GM21447 (cell line): ENCODE data around the gene TSSK1B.
"Not testable (repeated sequence)": the region's sequence is repeated elsewhere in the genome, so short reads cannot be mapped to it uniquely, and the experiment has no call there.

Source experiments
- ATAC-seq: cut with Tn5 transposase; IDR thresholded peaks from one replicate; pipeline ENCODE4 v1.9.1; 2021; ENCODE audit not compliant: unreplicated experiment

The TSSK1B gene, protein sequence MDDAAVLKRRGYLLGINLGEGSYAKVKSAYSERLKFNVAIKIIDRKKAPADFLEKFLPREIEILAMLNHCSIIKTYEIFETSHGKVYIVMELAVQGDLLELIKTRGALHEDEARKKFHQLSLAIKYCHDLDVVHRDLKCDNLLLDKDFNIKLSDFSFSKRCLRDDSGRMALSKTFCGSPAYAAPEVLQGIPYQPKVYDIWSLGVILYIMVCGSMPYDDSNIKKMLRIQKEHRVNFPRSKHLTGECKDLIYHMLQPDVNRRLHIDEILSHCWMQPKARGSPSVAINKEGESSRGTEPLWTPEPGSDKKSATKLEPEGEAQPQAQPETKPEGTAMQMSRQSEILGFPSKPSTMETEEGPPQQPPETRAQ

DNA sequence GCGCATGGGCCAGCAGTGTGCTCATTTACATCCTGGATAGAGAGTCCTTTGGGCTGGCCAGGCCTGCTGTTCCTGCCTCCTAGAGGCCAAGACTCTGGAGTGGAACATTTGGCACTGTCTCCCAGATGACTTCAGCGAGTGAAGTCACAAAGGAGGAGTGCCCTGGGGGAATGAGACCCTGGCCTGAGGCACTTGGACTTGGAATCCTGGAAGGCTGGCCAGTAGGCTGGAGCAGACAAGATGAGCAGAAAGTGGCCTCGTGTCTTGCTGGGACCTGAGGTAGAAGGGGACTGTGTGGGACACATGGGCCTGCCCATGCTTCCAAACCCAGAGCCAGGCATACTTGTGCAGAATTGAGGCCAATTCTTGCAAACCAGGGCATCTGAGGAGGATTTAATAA is at the start of gene TSSK1B:
Gene TSSK1B (minus strand): TSS at position 101 of the 400 bp plus-strand sequence. CDS start 150 bp downstream, outside the sequence.
- no peak for ATAC-seq

GRCh38 chr5:113480243-113480642 is 45.5 kb upstream of the TSSK1B start:
- ATAC-seq, result no peak

- no peak for ATAC-seq
Observed at GRCh38 chr5:113478691-113479090, 43.9 kb upstream of the TSSK1B start.

DNA sequence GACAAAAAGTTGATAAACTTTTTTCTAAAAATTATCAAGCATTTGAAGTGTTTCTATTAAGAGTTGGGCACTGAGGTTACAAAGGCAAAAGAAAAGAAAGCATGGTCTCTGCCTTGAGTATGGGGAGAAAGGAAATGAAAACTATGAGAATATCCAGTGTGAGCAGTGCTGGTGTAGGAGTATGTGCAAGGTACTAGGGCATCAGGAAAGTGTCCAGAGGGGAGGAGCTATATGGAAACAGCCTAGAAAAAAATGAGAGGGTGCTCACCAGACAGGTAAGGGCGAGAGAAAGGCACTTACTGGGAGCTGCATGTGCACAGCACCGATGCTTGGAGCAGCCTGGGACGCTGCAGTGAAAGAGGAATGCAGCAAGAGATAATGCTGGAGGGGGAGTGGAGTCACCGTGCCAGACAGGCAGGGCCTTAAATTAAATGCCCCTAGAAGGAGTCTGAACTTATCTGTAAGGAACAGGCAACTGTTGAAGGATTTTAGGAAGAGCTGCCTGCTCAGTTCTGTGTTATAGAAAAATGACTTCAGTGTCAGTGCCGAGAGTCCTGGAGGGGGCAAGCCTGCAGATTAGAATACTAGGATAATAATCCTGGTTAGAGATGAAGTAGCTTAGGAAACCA is 39.4 kb upstream of the TSSK1B start:
- no peak for ATAC-seq

DNA sequence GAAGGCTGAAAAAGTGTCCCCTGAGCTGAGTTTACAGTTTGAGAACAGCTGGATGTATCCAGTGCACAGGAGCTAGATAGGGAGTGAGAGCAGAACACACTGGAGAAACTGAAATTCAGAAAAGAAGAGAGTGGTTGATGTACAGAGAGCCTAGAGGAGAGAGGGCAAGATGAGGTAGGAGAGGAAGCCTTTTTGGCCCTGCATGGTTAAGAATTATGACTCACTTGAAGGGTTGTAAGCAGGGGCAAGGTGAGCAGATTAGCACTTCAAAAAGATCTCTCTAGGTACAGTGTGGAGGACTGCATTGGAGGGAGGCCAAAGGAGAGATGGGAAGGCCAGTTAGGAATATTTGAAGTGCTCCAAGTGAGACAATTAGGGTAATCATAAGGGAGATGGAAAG is 28.2 kb upstream of the TSSK1B start:
- ATAC-seq, result no peak

DNA sequence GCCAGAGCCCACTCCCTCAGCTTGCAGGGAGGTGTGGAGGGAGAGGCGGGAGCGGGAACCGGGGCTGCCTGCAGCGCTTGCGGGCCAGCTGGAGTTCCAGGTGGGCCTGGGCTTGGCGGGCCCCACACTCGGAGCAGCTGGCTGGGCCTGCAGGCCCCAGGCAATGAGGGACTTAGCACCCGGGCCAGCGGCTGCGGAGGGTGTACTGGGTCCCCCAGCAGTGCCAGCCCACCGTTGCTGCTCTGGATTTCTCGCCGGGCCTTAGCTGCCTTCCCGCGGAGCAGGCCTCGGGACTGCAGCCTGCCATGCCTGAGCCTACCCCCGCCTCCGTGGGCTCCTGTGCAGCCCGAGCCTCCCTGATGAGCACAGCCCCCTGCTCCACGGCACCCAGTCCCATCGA is 22.3 kb upstream of the TSSK1B start:
- not testable (repeated sequence) for ATAC-seq

DNA sequence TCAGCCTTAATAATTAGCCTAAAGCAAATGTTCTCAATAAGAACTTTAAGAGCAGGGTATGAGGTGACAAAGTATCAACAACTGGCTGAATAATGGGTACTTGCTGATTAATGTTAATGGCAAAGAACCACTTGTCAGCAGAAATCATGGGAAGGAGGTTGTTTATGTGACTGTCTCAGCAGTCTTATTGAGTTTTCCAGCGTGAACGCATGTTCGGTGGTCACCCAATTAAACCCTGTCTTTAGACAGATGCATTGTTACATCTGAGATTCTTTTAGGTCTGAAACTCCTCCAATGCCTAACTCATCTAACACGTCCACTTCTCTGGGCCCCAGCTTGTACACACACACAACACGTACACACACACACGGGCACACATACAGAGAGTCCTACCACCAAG is 18.2 kb upstream of the TSSK1B start:
- no peak for ATAC-seq

DNA sequence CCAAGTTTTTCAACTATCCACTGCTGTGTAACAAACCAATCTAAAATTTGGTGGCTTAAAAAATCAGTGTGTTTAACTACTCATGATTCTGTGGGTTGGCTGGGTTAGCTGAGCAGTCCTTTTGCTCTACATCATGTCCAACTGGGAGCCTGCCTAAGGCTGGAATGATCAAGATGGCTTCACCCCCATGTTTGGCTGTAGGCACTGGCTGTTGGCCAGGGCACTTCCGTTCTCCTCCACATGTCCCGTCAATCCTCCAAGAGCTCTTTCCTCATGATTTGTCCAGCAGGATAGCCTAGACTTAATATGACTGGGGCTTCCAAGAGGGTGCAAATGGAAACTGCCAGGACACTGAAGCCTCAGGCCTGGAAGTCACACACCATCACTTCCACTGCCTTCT is 17.0 kb upstream of the TSSK1B start:
- ATAC-seq, result no peak

DNA sequence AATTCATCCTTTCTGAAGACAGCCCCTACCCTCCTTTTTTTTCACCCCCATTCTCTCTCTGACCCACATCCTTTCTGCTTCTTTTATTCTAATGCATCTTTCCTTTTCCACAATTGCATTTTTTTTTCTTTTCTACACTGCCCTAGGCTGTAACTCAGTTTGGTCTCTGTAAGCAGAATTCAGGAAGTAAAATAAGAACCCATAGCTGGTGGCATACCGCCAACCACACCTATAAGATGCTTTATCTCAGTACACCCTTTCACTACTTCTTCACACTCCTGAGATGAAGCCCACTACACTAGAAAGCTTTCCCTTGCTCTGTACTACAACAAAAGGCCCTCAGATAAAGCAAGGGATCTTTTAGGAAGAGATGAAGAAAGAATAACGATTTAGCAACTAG is 16.1 kb upstream of the TSSK1B start:
- no peak for ATAC-seq

GRCh38 chr5:113450462-113450861 is 15.7 kb upstream of the TSSK1B start:
- no peak for ATAC-seq

DNA sequence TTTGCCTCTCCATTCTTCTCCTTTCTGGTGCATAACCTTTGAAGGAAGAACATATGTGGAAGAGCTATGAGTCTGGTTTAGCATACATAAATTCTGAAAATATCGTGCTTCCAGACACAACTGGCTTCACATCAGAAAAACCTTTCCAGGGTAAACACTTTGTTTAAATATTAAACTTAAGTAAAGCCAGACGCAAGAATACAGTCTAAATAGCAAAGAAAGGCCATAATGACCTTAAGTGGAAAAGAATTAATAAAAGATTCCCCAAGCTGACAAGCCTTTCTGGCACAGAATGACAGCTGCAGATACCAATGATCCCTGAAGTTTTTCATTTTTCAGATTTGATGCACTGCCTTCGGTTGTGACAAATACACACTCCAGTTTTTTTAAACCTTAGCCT is 13.5 kb upstream of the TSSK1B start:
- ATAC-seq, result no peak

DNA sequence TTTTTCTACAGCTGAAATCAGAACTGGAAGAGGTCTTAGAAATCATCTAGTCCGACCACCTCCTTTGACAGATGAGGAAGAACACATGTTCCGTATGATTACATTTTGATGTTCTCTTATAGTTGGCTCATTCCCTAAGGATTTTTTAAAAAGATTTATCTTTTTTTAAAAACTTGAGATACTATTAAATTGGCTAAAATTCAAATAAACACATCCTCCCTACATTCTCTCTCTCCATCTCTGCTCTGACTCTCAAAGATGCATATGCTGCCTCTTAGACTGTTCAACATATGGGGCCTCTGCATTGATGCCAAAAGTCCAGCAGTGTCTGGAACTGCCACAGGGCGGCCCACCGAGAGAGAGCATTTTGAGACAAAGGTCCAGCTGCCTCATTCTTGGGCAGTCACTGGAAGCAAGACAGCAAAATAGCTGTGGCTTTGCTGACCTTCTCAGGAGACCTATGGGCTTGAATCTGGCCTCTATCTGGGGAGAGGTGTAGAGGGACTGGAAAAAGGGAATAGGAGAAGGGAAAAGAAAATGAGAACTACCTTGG is 12.8 kb upstream of the TSSK1B start:
- ATAC-seq, result no peak

- ATAC-seq, result no peak
Observed at GRCh38 chr5:113446358-113446927, 11.7 kb upstream of the TSSK1B start.

- ATAC-seq, result no peak
Observed at GRCh38 chr5:113437111-113437510, 2.3 kb upstream of the TSSK1B start.

GRCh38 chr5:113435575-113435974 is 786 bp upstream of the TSSK1B start:
- no peak for ATAC-seq

- no peak for ATAC-seq
Observed at GRCh38 chr5:113433862-113434612, 752 bp downstream of the TSSK1B start.

DNA sequence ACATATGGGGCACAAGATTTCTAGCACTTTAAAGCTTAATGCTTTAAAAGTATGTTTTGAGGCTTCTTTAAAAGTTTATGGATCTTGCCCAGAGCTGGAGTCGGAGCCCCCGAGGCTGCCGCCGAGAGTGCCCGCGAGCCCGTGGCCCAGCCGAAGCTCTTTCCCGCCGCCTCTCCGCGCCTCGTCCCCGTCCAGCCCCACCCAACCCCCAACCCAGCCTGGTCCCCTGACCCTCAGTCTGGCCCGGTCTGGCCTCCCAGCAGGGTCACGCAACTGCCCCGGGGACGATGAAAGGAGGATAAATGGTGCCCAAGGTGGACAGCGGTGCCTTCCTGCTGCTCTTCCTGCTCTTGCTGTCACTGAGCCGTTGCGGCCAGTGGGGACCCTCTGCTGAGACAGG is 1.7 kb downstream of the TSSK1B start:
- no peak for ATAC-seq

DNA sequence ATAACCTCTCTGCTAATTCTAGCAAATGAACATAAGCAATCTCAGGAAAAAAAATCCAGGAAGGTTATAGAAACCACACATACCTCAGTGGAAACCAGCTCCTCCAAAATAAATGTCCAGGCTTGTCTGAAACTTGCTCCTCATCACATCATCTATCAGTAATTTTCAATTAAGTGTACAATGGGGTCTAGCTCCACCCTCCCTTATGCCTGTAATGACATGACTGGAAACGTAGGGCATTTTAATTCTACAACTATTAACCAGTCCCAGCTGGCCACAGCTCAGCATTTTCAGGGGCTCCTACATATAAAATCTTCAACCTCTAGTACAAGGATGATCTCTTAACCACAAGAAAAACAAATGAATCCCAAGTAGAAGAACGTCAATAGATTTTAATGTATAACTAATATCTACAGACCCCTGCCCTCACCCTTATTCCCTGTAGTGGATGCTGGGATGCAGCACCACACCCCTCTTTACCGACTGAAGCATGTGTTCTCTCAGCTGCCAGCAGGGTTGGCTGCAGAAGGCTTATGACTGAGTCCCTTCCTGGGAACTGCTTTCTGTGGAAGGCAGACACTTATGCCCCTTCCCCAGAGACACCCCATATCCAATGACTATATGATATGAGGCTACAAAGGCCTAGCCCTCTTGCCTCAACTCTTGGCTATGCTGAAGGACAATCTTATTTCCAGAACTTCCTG is 6.8 kb downstream of the TSSK1B start:
- ATAC-seq, result no peak

GRCh38 chr5:113425909-113426308 is 8.9 kb downstream of the TSSK1B start:
- no peak for ATAC-seq

DNA sequence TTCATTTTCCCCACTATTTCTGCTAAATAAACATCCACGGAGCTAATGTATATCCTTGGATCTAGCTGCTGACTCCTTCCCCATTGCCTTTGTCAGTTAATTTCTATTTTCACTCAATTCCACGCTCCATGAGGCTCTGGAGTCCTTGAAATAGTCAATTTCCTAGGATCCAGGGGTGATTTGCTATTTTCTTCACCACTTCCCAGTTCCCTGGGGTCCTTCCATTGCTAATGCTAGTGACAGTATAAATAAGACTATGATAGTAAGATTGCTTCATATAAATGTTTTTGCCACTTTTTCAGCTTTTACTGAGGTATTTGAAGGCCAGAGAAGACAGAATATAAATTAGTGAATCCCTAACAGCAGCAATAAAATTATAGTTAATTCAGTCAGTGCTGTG is 13.1 kb downstream of the TSSK1B start:
- no peak for ATAC-seq

DNA sequence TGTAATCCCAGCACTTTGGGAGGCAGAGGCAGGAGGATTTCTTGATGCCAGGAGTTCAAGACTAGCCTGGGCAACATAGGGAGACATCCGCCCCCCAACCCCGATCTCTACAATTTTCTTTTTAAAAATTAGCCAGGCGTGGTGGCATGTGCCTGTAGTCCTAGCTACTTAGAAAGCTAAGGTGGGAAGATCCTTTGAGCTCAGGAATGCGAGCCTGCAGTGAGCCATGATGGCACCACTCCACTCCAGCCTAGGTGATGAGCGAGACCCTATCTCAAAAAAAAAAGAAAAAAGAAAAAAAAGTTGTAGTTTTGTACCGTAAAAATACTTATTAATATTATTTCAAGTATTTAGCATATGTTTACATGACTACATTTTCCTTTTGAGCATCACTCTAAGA is 29.3 kb downstream of the TSSK1B start:
- no peak for ATAC-seq
